ENCODE results near the gene SMAD2. TPM values are rescaled to one million over a fixed set of nuclear protein-coding genes. Genes with fewer than 3 reads are reported as not detected.
A peak's percentile ranks its signal among the peaks of the same experiment; 100 is the strongest.

The SMAD2 gene
- polyA plus RNA-seq, 1 donor, result 80.8 TPM

GRCh38 chr18:47932603-47933002, 2.1 kb upstream of the SMAD2 start:
- Histone ChIP-seq H3K36me3 (ENCODE audit: control insufficient read depth, insufficient read depth, low read length) (no peaks in the 10 kb centered on the region), H3K4me3 (ENCODE audit: low read length) (no peak overlapping the region), H3K4me1 (ENCODE audit: control insufficient read depth, insufficient read depth, low read length) (peaks cover 8% of the 10 kb centered on the region), H3K9me3 (ENCODE audit: control insufficient read depth, low read depth, low read length) (peaks cover 2% of the 10 kb centered on the region), H3K27ac (ENCODE audit: low read length) (no peak overlapping the region), H3K27me3 (ENCODE audit: control insufficient read depth, insufficient read depth, low read length) (no peaks in the 10 kb centered on the region)
- DNase-seq, result no peak
- no CpG with 5 or more reads among the region's 4 CpGs for WGBS (ENCODE audit: insufficient coverage, low lambda C conversion rate)

GRCh38 chr18:47932190-47932589, 1.7 kb upstream of the SMAD2 start:
- Histone ChIP-seq H3K27me3 (ENCODE audit: control insufficient read depth, insufficient read depth, low read length) (no peaks in the 10 kb centered on the region), H3K27ac (ENCODE audit: low read length) (no peak overlapping the region), H3K36me3 (ENCODE audit: control insufficient read depth, insufficient read depth, low read length) (no peaks in the 10 kb centered on the region), H3K9me3 (ENCODE audit: control insufficient read depth, low read depth, low read length) (peaks cover 2% of the 10 kb centered on the region), H3K4me1 (ENCODE audit: control insufficient read depth, insufficient read depth, low read length) (peaks cover 8% of the 10 kb centered on the region), H3K4me3 (ENCODE audit: low read length) (no peak overlapping the region)
- 93% methylated on average over 3 of the region's 10 CpGs for WGBS (ENCODE audit: insufficient coverage, low lambda C conversion rate)
- DNase-seq, result peak in 1 of 2 donors; percentile 21

- Histone ChIP-seq H3K36me3 (ENCODE audit: control insufficient read depth, insufficient read depth, low read length) (no peaks in the 10 kb centered on the region), H3K9me3 (ENCODE audit: control insufficient read depth, low read depth, low read length) (peaks cover 2% of the 10 kb centered on the region), H3K27ac (ENCODE audit: low read length) (peak overlapping the region; percentile 61), H3K4me1 (ENCODE audit: control insufficient read depth, insufficient read depth, low read length) (peaks cover 8% of the 10 kb centered on the region), H3K4me3 (ENCODE audit: low read length) (peak overlapping the region; percentile 34), H3K27me3 (ENCODE audit: control insufficient read depth, insufficient read depth, low read length) (no peaks in the 10 kb centered on the region)
- 0% methylated on average over 1 of the region's 8 CpGs for WGBS (ENCODE audit: insufficient coverage, low lambda C conversion rate)
- DNase-seq, result no peak
Measured at GRCh38 chr18:47931718-47932103, 1.3 kb upstream of the SMAD2 start.

GRCh38 chr18:47930931-47931717, 665 bp upstream of the SMAD2 start:
- Histone ChIP-seq H3K27ac (ENCODE audit: low read length) (peak overlapping the region; percentile 65), H3K27me3 (ENCODE audit: control insufficient read depth, insufficient read depth, low read length) (no peaks in the 10 kb centered on the region), H3K9me3 (ENCODE audit: control insufficient read depth, low read depth, low read length) (peaks cover 2% of the 10 kb centered on the region), H3K4me3 (ENCODE audit: low read length) (peak overlapping the region; percentile 34), H3K36me3 (ENCODE audit: control insufficient read depth, insufficient read depth, low read length) (no peaks in the 10 kb centered on the region), H3K4me1 (ENCODE audit: control insufficient read depth, insufficient read depth, low read length) (peaks cover 8% of the 10 kb centered on the region)
- no CpG with 5 or more reads among the region's 107 CpGs for WGBS (ENCODE audit: insufficient coverage, low lambda C conversion rate)
- DNase-seq, result peak; percentile 96 to 98

GRCh38 chr18:47929681-47930198, 719 bp downstream of the SMAD2 start:
- DNase-seq, result peak in 1 of 2 donors; percentile 39
- peaks cover 8% of the 10 kb centered on the region for H3K4me1 ChIP-seq (ENCODE audit: control insufficient read depth, insufficient read depth, low read length)
- peak overlapping the region; percentile 94 for H3K27ac ChIP-seq (ENCODE audit: low read length)
- no peaks in the 10 kb centered on the region for H3K27me3 ChIP-seq (ENCODE audit: control insufficient read depth, insufficient read depth, low read length)
- peak overlapping the region; percentile 77 for H3K4me3 ChIP-seq (ENCODE audit: low read length)
- no CpG with 5 or more reads among the region's 19 CpGs for WGBS (ENCODE audit: insufficient coverage, low lambda C conversion rate)
- peaks cover 2% of the 10 kb centered on the region for H3K9me3 ChIP-seq (ENCODE audit: control insufficient read depth, low read depth, low read length)
- H3K36me3 ChIP-seq (ENCODE audit: control insufficient read depth, insufficient read depth, low read length), result no peaks in the 10 kb centered on the region

GRCh38 chr18:47928466-47928865, 2.0 kb downstream of the SMAD2 start:
- Histone ChIP-seq H3K4me3 (ENCODE audit: low read length) (peak overlapping the region; percentile 77), H3K27ac (ENCODE audit: low read length) (peak overlapping the region; percentile 36), H3K36me3 (ENCODE audit: control insufficient read depth, insufficient read depth, low read length) (no peaks in the 10 kb centered on the region), H3K4me1 (ENCODE audit: control insufficient read depth, insufficient read depth, low read length) (peaks cover 8% of the 10 kb centered on the region), H3K9me3 (ENCODE audit: control insufficient read depth, low read depth, low read length) (peaks cover 2% of the 10 kb centered on the region), H3K27me3 (ENCODE audit: control insufficient read depth, insufficient read depth, low read length) (no peaks in the 10 kb centered on the region)
- DNase-seq, result peak in 1 of 2 donors; percentile 30
- WGBS (ENCODE audit: insufficient coverage, low lambda C conversion rate), result 8% methylated on average over 2 of the region's 3 CpGs

GRCh38 chr18:47926101-47926850, 4.2 kb downstream of the SMAD2 start:
- no peak for DNase-seq
- no peaks in the 10 kb centered on the region for H3K9me3 ChIP-seq (ENCODE audit: control insufficient read depth, low read depth, low read length)
- H3K27ac ChIP-seq (ENCODE audit: low read length), result no peak overlapping the region
- no peaks in the 10 kb centered on the region for H3K36me3 ChIP-seq (ENCODE audit: control insufficient read depth, insufficient read depth, low read length)
- peaks cover 3% of the 10 kb centered on the region for H3K4me1 ChIP-seq (ENCODE audit: control insufficient read depth, insufficient read depth, low read length)
- no CpG with 5 or more reads among the region's 2 CpGs for WGBS (ENCODE audit: insufficient coverage, low lambda C conversion rate)
- H3K27me3 ChIP-seq (ENCODE audit: control insufficient read depth, insufficient read depth, low read length), result no peaks in the 10 kb centered on the region
- H3K4me3 ChIP-seq (ENCODE audit: low read length), result no peak overlapping the region

- 90% methylated on average over 2 of the region's 6 CpGs for WGBS (ENCODE audit: insufficient coverage, low lambda C conversion rate)
- no peaks in the 10 kb centered on the region for H3K36me3 ChIP-seq (ENCODE audit: control insufficient read depth, insufficient read depth, low read length)
- no peaks in the 10 kb centered on the region for H3K9me3 ChIP-seq (ENCODE audit: control insufficient read depth, low read depth, low read length)
- no peaks in the 10 kb centered on the region for H3K27me3 ChIP-seq (ENCODE audit: control insufficient read depth, insufficient read depth, low read length)
- no peak overlapping the region for H3K27ac ChIP-seq (ENCODE audit: low read length)
- H3K4me1 ChIP-seq (ENCODE audit: control insufficient read depth, insufficient read depth, low read length), result no peaks in the 10 kb centered on the region
- DNase-seq, result no peak
- H3K4me3 ChIP-seq (ENCODE audit: low read length), result no peak overlapping the region
Measured at GRCh38 chr18:47919916-47920315, 10.5 kb downstream of the SMAD2 start.

- Histone ChIP-seq H3K4me1 (ENCODE audit: control insufficient read depth, insufficient read depth, low read length) (peaks cover 2% of the 10 kb centered on the region), H3K27ac (ENCODE audit: low read length) (no peak overlapping the region), H3K27me3 (ENCODE audit: control insufficient read depth, insufficient read depth, low read length) (no peaks in the 10 kb centered on the region), H3K9me3 (ENCODE audit: control insufficient read depth, low read depth, low read length) (no peaks in the 10 kb centered on the region), H3K36me3 (ENCODE audit: control insufficient read depth, insufficient read depth, low read length) (no peaks in the 10 kb centered on the region), H3K4me3 (ENCODE audit: low read length) (no peak overlapping the region)
- WGBS (ENCODE audit: insufficient coverage, low lambda C conversion rate), result 57% methylated on average over 1 of the region's 8 CpGs
- DNase-seq, result no peak
Measured at GRCh38 chr18:47917923-47918610, 12.4 kb downstream of the SMAD2 start.

GRCh38 chr18:47915930-47916329, 14.5 kb downstream of the SMAD2 start:
- 80% methylated on average over 1 of the region's 3 CpGs for WGBS (ENCODE audit: insufficient coverage, low lambda C conversion rate)
- H3K27me3 ChIP-seq (ENCODE audit: control insufficient read depth, insufficient read depth, low read length), result no peaks in the 10 kb centered on the region
- H3K36me3 ChIP-seq (ENCODE audit: control insufficient read depth, insufficient read depth, low read length), result no peaks in the 10 kb centered on the region
- no peaks in the 10 kb centered on the region for H3K9me3 ChIP-seq (ENCODE audit: control insufficient read depth, low read depth, low read length)
- no peak overlapping the region for H3K4me3 ChIP-seq (ENCODE audit: low read length)
- no peak overlapping the region for H3K27ac ChIP-seq (ENCODE audit: low read length)
- no peak for DNase-seq
- peaks cover 19% of the 10 kb centered on the region for H3K4me1 ChIP-seq (ENCODE audit: control insufficient read depth, insufficient read depth, low read length)

Data from large intestine (tissue), 3 donors.